Measurements from ENCODE around the gene ARID3A. TPM values are rescaled to one million over a fixed set of nuclear protein-coding genes. Genes with fewer than 3 reads are reported as not detected.

ARID3A gene
- total and polyA plus RNA-seq, 2 donors (not counting 3 experiments of a cell fraction or from before 2014, with no cell fraction given) = 5.4 to 13.2 TPM

DNA sequence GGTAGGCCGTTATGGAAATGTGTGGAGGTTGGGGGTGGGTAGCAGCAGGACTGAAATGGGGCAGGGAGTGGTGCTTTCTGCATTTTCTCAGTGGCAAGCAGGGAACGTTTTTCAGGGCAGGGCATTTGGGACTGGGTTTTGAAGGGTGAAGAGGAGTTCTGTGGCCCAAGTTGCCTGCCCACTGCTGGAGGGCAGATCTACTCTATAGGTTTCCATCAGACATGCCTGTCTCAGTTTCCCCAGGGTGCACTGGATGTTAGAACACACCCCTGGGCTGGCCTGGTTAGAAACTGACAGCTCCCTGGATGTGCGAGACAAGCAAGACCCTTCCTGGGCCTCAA is 73.5 kb downstream of the ARID3A start:
- Histone ChIP-seq H3K4me1 (ENCODE audit: control insufficient read depth, extremely low read depth, insufficient read depth, low read length) (no peaks in the 10 kb centered on the region), H3K9me1 (replicated peaks; ENCODE audit: control insufficient read depth, extremely low read depth, insufficient read depth, low read length) (no peaks in the 10 kb centered on the region), H2AFZ (ENCODE audit: low read depth, low read length) (no peak overlapping the region), H3K9me3 (replicated peaks; ENCODE audit: control insufficient read depth, insufficient read depth, low read length) (no peaks in the 10 kb centered on the region), H3K9ac (replicated peaks; ENCODE audit: extremely low read depth, insufficient read depth, low read length) (no peak overlapping the region), H4K20me1 (replicated peaks; ENCODE audit: control insufficient read depth, extremely low read depth, insufficient read depth, low read length) (no peaks in the 10 kb centered on the region), H3K4me3 (replicated peaks in 1 of 3; ENCODE audit: insufficient read depth in 1 of 3, low read depth in 1 of 3, low read length in 3 of 3) (no peak overlapping the region), H3K27me3 (ENCODE audit: control insufficient read depth in 2 of 2, insufficient read depth in 2 of 2, low read length in 2 of 2) (peaks cover 20 to 27% of the 10 kb centered on the region in 2 experiments), H3K27ac (ENCODE audit: insufficient read depth, low read depth, low read length) (no peak overlapping the region), H3K36me3 (ENCODE audit: control insufficient read depth in 2 of 2, extremely low read depth in 1 of 2, insufficient read depth in 2 of 2, low read length in 2 of 2) (no peaks in the 10 kb centered on the region), H3K79me2 (ENCODE audit: control insufficient read depth, insufficient read depth, low read length) (no peaks in the 10 kb centered on the region), H3K4me2 (ENCODE audit: insufficient read depth, low read length) (no peak overlapping the region)
- FAIRE-seq (no peak), DNase-seq (ENCODE audit: low read depth, low spot score) (no peak)
- no TSS peak for BruUV-seq (replicated peaks)
- dilution Hi-C loops (cut with MboI; ENCODE audit: extremely low pct_ligation_motif_present, low sequenced_read_pairs) (no loop called here), intact Hi-C loops (cut with micrococcal nuclease) (loop anchor here (5.0 kb wide), 1 partner anchor 243 kb away; the partner anchor contains the start of gene ATP5F1D)
- no peak for TF ChIP-seq JUN (IDR thresholded peaks at IDR 0.05; ENCODE audit: borderline replicate concordance, insufficient read depth, insufficient read length, low read depth)
- TF ChIP-seq MYC (IDR thresholded peaks at IDR 0.05; ENCODE audit: low read depth, low read length) = no peak
- TF ChIP-seq POLR2A (IDR thresholded peaks at IDR 0.05; ENCODE audit: low read depth, low read length) = no peak
- no peak for TF ChIP-seq FOS (IDR thresholded peaks at IDR 0.05; ENCODE audit: borderline replicate concordance, insufficient read depth, low read length)
- ChIA-PET POLR2A (no interaction called here), CTCF (no interaction called here)

DNA sequence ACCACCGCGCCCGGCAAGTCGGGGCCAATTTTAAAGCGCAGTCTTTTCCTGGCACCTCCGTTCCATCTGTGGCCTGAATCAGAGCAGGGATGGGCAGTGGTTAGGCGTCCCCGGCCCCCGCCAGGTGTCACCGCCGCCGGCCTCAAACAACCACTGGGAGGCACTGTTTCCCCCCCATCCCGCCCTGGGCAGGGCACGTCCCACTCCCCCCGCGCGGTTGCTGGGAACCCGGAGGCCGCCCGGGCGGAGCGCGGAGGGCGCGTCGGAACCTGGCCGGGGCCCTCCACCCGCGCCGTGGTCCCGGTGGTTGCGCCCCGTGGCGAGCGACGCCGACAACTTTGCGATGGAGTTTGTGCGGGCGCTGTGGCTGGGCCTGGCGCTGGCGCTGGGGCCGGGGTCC is 74.3 kb downstream of the ARID3A start, which contains the start of gene GRIN3B:
TSS of gene GRIN3B (plus strand) at position 325 of the 400 bp plus-strand sequence. CDS start at position 344, 19 bp downstream.
- Histone ChIP-seq H4K20me1 (replicated peaks; ENCODE audit: control insufficient read depth, extremely low read depth, insufficient read depth, low read length) (no peaks in the 10 kb centered on the region), H3K4me1 (ENCODE audit: control insufficient read depth, extremely low read depth, insufficient read depth, low read length) (no peaks in the 10 kb centered on the region), H2AFZ (ENCODE audit: low read depth, low read length) (no peak within 1 kb of the TSS), H3K36me3 (ENCODE audit: control insufficient read depth in 2 of 2, extremely low read depth in 1 of 2, insufficient read depth in 2 of 2, low read length in 2 of 2) (no peaks in the 10 kb centered on the region), H3K4me2 (ENCODE audit: insufficient read depth, low read length) (no peak within 1 kb of the TSS), H3K9me1 (replicated peaks; ENCODE audit: control insufficient read depth, extremely low read depth, insufficient read depth, low read length) (no peaks in the 10 kb centered on the region), H3K27me3 (ENCODE audit: control insufficient read depth in 2 of 2, insufficient read depth in 2 of 2, low read length in 2 of 2) (peaks cover 20 to 27% of the 10 kb centered on the region in 2 experiments), H3K9me3 (replicated peaks; ENCODE audit: control insufficient read depth, insufficient read depth, low read length) (no peaks in the 10 kb centered on the region), H3K4me3 (replicated peaks in 1 of 3; ENCODE audit: insufficient read depth in 1 of 3, low read depth in 1 of 3, low read length in 3 of 3) (peak within 1 kb of the TSS in 1 of 3 experiments; percentile 0), H3K27ac (ENCODE audit: insufficient read depth, low read depth, low read length) (no peak within 1 kb of the TSS), H3K9ac (replicated peaks; ENCODE audit: extremely low read depth, insufficient read depth, low read length) (no peak within 1 kb of the TSS), H3K79me2 (ENCODE audit: control insufficient read depth, insufficient read depth, low read length) (no peaks in the 10 kb centered on the region)
- intact Hi-C loops (cut with micrococcal nuclease) = loop anchor here (2.0 kb wide), 1 partner anchor 21 kb away; the partner anchor contains the start of genes RNU6-2 and TMEM259
- peak; percentile 20 for TF ChIP-seq POLR2AphosphoS5 (IDR thresholded peaks at IDR 0.05; ENCODE audit: insufficient read depth, low read depth, low read length)
- TF ChIP-seq POLR2A (IDR thresholded peaks at IDR 0.05; ENCODE audit: low read depth, low read length) = no peak
- TF ChIP-seq CTCF (IDR thresholded peaks at IDR 0.05; ENCODE audit: extremely low read depth in 1 of 2, insufficient read depth in 1 of 2, low read depth in 1 of 2, low read length in 2 of 2) = peak; percentile 15 to 69
- no TSS peak for BruUV-seq (replicated peaks)
- DNase-seq (ENCODE audit: low read depth, low spot score) (peak; percentile 34), FAIRE-seq (no peak)
- POLR2A ChIA-PET = no interaction called here
- CTCF ChIA-PET = interaction anchor here (1.4 kb wide), 1 partner anchor 37 kb away, joined by 5 read pairs; no protein-coding TSS in a partner anchor
- dilution Hi-C loops (cut with MboI; ENCODE audit: extremely low pct_ligation_motif_present, low sequenced_read_pairs) = no loop called here
